RPMI7951 (cell line): ENCODE results near the gene KNDC1. TPM values are rescaled to one million over a fixed set of nuclear protein-coding genes. Genes with fewer than 3 reads are reported as not detected.
A peak's percentile ranks its signal among the peaks of the same experiment; 100 is the strongest.
"Not testable (repeated sequence)": the region's sequence is repeated elsewhere in the genome, so short reads cannot be mapped to it uniquely, and the experiment has no call there.

Source experiments
- DNase-seq: peaks from one replicate; pipeline ENCODE4 v3.0.0-alpha.2; 2012; ENCODE audit warnings: low read depth
- total RNA-seq: library from RNA; depleted of rRNA; stranded (reverse); fragments of >200 nt; shearing (Covaris generic); gene quantifications from 2 replicates; pipeline ENCODE4 v1.2.3, GENCODE V29; 2014

The KNDC1 gene
- total RNA-seq, 1 experiment from 2014 or later, result not detected

- no peak for DNase-seq
Observed at GRCh38 chr10:133126431-133127290, 33.4 kb upstream of the KNDC1 start.

- DNase-seq, result no peak
Observed at GRCh38 chr10:133127291-133128125, 32.5 kb upstream of the KNDC1 start.

- no peak for DNase-seq
Observed at GRCh38 chr10:133128126-133129070, 31.6 kb upstream of the KNDC1 start.

- DNase-seq, result no peak
Observed at GRCh38 chr10:133129071-133129858, 30.8 kb upstream of the KNDC1 start.

- no peak for DNase-seq
Observed at GRCh38 chr10:133129859-133130495, 30.0 kb upstream of the KNDC1 start.

GRCh38 chr10:133130602-133131001, 29.4 kb upstream of the KNDC1 start:
- no peak for DNase-seq

GRCh38 chr10:133131053-133131452, 29.0 kb upstream of the KNDC1 start:
- DNase-seq, result no peak

GRCh38 chr10:133131734-133132472, 28.1 kb upstream of the KNDC1 start:
- no peak for DNase-seq

- no peak for DNase-seq
Observed at GRCh38 chr10:133132473-133133291, 27.3 kb upstream of the KNDC1 start.

- no peak for DNase-seq
Observed at GRCh38 chr10:133133471-133134231, 26.4 kb upstream of the KNDC1 start.

GRCh38 chr10:133134411-133135115, 25.5 kb upstream of the KNDC1 start:
- peak; percentile 21 for DNase-seq

GRCh38 chr10:133135116-133135465, 24.9 kb upstream of the KNDC1 start:
- no peak for DNase-seq

- DNase-seq, result not testable (repeated sequence)
Observed at GRCh38 chr10:133137486-133138145, 22.4 kb upstream of the KNDC1 start.

GRCh38 chr10:133139551-133140065, 20.4 kb upstream of the KNDC1 start:
- peak; percentile 10 for DNase-seq

GRCh38 chr10:133140417-133141143, 19.4 kb upstream of the KNDC1 start:
- DNase-seq, result no peak
